ENCODE results near the gene PRDM9. TPM values are rescaled to one million over a fixed set of nuclear protein-coding genes. Genes with fewer than 3 reads are reported as not detected.
"Not testable (repeated sequence)": the region's sequence is repeated elsewhere in the genome, so short reads cannot be mapped to it uniquely, and the experiment has no call there.

PRDM9 gene
- total RNA-seq: not detected

DNA sequence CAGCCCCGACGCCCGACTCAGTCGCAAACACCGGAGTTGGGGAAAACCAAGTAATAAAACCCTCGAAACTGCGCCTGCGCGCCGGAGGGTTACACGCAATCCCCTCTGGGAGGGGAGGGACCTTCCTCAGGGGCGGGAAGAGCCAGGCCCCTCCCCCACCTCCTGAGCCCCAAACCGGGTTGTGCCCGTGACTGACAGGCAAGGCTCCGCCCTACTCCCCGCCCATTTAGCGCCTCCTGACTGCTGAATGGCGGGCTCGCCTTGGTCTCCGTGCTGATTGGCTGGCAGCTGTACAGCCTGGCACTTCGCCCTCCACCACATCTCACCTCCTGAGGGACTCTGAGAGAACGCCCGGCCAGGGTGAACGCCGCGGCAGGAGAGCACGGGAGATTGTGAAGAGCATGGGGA lies at the start of gene PRDM9:
Gene PRDM9 (plus strand): TSS at position 332 of the 408 bp plus-strand sequence. CDS start 1,425 bp downstream, outside the sequence.
- DNase-seq: peak; percentile 34

- DNase-seq: no peak
Observed at GRCh38 chr5:23457780-23458179, 49.6 kb upstream of the PRDM9 start.

- no peak for DNase-seq
Observed at GRCh38 chr5:23459214-23459613, 48.2 kb upstream of the PRDM9 start.

- DNase-seq: no peak
Observed at GRCh38 chr5:23461576-23461975, 45.8 kb upstream of the PRDM9 start.

GRCh38 chr5:23466401-23466912 lies 41.0 kb upstream of the PRDM9 start:
- no peak for DNase-seq

GRCh38 chr5:23468658-23469057 lies 38.8 kb upstream of the PRDM9 start:
- DNase-seq: no peak

DNA sequence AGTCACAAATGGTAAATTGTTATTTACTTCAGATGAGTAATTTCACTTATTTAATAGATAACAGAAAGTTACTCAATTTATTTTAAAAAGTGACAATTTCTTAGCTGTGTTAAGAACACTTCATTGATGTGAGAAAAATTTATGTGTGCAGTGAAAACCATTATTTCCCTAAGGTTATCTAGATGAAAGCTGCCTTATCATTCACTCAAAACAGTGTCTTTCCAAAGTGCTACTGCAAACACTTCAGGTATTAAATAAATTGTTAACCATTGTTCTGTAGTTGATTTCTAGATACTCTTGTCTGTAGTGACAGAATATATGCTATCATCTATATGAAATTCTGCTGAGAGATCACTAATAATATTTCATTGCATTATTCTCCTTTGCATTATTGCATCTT lies 33.5 kb upstream of the PRDM9 start:
- DNase-seq: no peak

DNA sequence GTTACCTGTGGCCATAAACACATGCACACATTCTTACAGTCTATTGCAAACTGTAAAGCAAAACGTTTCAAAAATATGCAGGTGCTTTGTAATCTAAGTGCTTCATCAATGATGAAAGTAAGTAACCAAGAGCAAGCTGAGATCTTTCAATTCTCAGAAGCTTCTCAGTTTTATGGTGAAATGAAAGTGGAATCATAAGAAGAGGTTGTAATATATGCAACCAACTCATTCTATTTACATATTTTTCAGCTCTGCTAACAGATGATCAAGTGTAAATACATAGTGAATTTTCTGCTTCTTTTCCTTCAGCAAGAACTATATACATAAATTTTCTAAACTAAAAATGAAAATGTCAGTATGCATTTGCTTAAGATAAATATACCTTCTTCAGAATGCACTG lies 33.1 kb upstream of the PRDM9 start:
- no peak for DNase-seq

GRCh38 chr5:23476580-23476979 lies 30.8 kb upstream of the PRDM9 start:
- no peak for DNase-seq

- no peak for DNase-seq
Observed at GRCh38 chr5:23482642-23483041, 24.8 kb upstream of the PRDM9 start.

DNA sequence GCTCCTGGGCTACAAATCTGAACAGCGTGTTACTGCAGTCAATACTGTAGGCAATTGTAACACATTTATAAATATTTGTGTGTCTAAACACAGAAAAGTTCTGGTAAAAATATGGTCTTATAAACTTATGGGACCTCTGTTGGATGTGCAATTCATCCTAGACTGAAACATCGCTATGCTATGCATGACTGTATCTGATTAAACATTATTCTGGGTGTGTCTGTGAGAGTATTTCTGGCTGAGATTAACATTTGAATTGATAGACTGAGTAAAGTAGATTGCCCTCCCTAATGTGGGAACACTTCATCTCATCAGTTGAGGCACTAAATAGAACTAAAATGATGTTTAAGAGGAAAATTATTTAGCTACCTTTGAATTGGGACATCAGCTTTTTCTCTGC lies 24.3 kb upstream of the PRDM9 start:
- DNase-seq: no peak

- DNase-seq: no peak
Observed at GRCh38 chr5:23484096-23484495, 23.3 kb upstream of the PRDM9 start.

- DNase-seq: not testable (repeated sequence)
Observed at GRCh38 chr5:23486227-23486626, 21.2 kb upstream of the PRDM9 start.

- no peak for DNase-seq
Observed at GRCh38 chr5:23490993-23491392, 16.4 kb upstream of the PRDM9 start.

GRCh38 chr5:23494558-23494957 lies 12.9 kb upstream of the PRDM9 start:
- no peak for DNase-seq

DNA sequence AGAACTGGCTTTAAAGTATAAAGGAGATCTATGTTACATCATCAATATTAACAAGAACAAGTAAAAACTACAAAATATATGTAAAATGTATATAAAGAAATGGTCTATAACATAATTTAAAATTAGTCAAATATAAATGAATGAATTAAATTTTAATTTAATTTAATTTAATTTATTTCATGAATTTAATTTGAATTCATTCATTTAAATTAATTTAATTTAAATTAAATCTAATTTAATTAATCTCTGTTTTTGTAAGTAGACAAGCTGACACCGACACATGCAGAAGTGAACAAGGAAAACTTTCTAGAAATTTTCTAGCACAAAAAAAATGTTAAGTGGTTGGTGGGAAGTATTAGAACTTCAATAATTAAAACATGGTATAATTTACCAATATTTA lies 10.8 kb upstream of the PRDM9 start:
- DNase-seq: no peak

- no peak for DNase-seq
Observed at GRCh38 chr5:23506329-23507236, 826 bp upstream of the PRDM9 start.

DNA sequence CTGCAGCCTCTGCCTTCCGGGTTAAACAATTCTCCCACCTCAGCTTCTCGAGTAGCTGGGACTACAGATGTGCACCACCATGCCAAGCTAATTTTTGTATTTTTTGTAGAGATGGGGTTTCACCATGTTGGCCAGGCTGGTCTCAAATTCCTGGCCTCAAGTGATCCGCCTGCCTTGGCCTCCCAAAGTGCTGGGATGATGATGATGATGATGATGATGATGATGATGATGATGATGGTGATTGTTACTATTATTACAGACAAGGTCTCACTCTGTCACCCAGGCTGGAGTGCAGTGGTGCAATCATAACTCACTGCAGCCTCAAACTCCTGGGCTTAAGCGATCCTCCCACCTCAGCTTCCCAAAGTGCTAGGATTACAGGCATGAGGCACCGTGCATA lies 3.0 kb downstream of the PRDM9 start:
- DNase-seq: not testable (repeated sequence)

GRCh38 chr5:23522553-23522952 lies 15.1 kb downstream of the PRDM9 start:
- no peak for DNase-seq

GRCh38 chr5:23523031-23523430 lies 15.6 kb downstream of the PRDM9 start:
- no peak for DNase-seq

DNA sequence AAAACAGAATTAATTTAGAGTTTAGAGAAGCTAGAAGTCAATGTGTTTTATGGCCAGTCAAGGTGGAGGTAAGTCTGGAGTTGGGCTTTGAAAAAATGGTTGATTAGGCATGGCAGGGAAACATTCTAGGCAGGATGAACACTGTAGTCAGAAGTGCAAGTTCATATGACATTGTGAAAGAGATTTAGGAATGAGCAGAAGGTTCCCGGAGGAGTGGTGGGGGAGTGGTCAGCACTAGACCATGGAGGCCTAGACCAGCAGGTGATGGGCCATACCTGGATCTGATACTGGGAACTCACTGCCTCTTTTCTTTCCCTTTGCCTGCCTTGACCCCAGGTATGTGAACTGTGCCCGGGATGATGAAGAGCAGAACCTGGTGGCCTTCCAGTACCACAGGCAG lies 16.6 kb downstream of the PRDM9 start:
- no peak for DNase-seq

DNA sequence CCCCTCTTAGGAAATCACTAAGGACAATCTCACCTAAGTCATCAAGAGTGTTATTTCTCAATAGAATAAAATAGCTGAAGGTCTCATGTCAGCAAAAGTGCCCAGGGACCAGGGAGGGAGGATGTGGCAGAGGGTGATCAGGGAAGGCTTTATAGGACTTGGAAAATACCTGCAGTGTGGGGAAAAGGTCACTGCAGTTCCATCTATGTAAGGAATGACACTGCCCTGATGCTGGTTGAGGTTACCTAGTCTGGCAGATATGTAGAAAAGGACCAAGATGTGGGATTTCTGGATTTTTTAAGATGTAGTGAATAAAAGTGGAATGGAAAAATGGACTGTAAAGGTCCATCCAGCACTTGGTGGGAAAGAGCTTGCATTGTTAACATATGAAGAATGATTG lies 18.3 kb downstream of the PRDM9 start:
- DNase-seq: no peak

DNA sequence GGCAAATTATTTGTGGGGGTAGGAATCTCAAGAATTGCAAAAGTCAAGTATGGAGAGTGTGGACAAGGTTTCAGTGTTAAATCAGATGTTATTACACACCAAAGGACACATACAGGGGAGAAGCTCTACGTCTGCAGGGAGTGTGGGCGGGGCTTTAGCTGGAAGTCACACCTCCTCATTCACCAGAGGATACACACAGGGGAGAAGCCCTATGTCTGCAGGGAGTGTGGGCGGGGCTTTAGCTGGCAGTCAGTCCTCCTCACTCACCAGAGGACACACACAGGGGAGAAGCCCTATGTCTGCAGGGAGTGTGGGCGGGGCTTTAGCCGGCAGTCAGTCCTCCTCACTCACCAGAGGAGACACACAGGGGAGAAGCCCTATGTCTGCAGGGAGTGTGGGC lies 19.2 kb downstream of the PRDM9 start:
- DNase-seq: not testable (repeated sequence)
